GM18502 (cell line): ENCODE data around the gene CLEC16A.

ENCODE experiments used
- ATAC-seq: cut with Tn5 transposase; IDR thresholded peaks from one replicate; pipeline ENCODE4 v1.9.1; 2021; ENCODE audit warnings: mild to moderate bottlenecking; ENCODE audit not compliant: unreplicated experiment, poor library complexity

The CLEC16A gene

GRCh38 chr16:11143372-11144035 lies 199.1 kb downstream of the CLEC16A start:
- no peak for ATAC-seq

- ATAC-seq: no peak
Observed at GRCh38 chr16:11144122-11144521, 199.8 kb downstream of the CLEC16A start.

GRCh38 chr16:11145173-11145818 lies 200.9 kb downstream of the CLEC16A start:
- ATAC-seq: no peak

GRCh38 chr16:11145819-11146211 lies 201.5 kb downstream of the CLEC16A start:
- ATAC-seq: no peak

GRCh38 chr16:11147033-11147753 lies 202.8 kb downstream of the CLEC16A start:
- ATAC-seq: no peak

- ATAC-seq: no peak
Observed at GRCh38 chr16:11147754-11148444, 203.5 kb downstream of the CLEC16A start.

GRCh38 chr16:11149011-11149616 lies 204.8 kb downstream of the CLEC16A start:
- no peak for ATAC-seq

GRCh38 chr16:11150190-11150589 lies 205.8 kb downstream of the CLEC16A start:
- no peak for ATAC-seq

- no peak for ATAC-seq
Observed at GRCh38 chr16:11151156-11151884, 207.0 kb downstream of the CLEC16A start.

- ATAC-seq: no peak
Observed at GRCh38 chr16:11151885-11152629, 207.7 kb downstream of the CLEC16A start.

GRCh38 chr16:11152677-11153331 lies 208.4 kb downstream of the CLEC16A start:
- no peak for ATAC-seq

- ATAC-seq: no peak
Observed at GRCh38 chr16:11155284-11155806, 211.0 kb downstream of the CLEC16A start.

GRCh38 chr16:11156401-11156800 lies 212.0 kb downstream of the CLEC16A start:
- no peak for ATAC-seq

- ATAC-seq: no peak
Observed at GRCh38 chr16:11157143-11157542, 212.8 kb downstream of the CLEC16A start.

GRCh38 chr16:11158018-11158417 lies 213.7 kb downstream of the CLEC16A start:
- no peak for ATAC-seq

- no peak for ATAC-seq
Observed at GRCh38 chr16:11159282-11159681, 214.9 kb downstream of the CLEC16A start.

GRCh38 chr16:11160676-11161115 lies 216.3 kb downstream of the CLEC16A start:
- no peak for ATAC-seq

GRCh38 chr16:11161439-11161838 lies 217.1 kb downstream of the CLEC16A start:
- no peak for ATAC-seq
